Measurements from ENCODE around the gene NKAIN2.

DNA sequence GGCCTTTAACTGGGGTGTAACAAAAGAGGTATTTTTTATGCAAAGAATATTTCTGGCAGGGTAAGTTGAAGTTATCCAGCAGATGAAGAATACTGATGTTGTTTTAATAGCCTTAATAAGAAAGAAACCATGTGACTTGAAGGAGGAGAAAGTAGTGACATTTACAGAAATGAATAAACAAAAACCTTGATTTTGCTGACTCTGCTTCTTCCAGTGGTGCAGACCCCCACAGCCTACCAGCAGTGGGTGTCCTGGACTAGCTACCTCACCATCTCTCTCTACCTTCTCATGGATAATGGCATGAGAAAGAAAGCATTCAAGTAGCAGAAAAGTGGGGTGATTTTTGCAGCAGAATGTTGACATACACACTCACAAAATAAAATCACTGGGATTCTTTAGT lies 996.0 kb downstream of the NKAIN2 start:
- TF ChIP-seq POLR2AphosphoS5 (IDR thresholded peaks at IDR 0.05) (no peak), POLR2A (IDR thresholded peaks at IDR 0.05) (no peak)
- TF ChIP-seq, protein P1, sequence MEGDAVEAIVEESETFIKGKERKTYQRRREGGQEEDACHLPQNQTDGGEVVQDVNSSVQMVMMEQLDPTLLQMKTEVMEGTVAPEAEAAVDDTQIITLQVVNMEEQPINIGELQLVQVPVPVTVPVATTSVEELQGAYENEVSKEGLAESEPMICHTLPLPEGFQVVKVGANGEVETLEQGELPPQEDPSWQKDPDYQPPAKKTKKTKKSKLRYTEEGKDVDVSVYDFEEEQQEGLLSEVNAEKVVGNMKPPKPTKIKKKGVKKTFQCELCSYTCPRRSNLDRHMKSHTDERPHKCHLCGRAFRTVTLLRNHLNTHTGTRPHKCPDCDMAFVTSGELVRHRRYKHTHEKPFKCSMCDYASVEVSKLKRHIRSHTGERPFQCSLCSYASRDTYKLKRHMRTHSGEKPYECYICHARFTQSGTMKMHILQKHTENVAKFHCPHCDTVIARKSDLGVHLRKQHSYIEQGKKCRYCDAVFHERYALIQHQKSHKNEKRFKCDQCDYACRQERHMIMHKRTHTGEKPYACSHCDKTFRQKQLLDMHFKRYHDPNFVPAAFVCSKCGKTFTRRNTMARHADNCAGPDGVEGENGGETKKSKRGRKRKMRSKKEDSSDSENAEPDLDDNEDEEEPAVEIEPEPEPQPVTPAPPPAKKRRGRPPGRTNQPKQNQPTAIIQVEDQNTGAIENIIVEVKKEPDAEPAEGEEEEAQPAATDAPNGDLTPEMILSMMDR (IDR thresholded peaks at IDR 0.05): no peak
